SK-N-SH treated with all-trans-retinoic acid at 6 μM for 48 hours (cell line): ENCODE results near the gene TRAP1.

Experiments used
- ARNTL ChIP-seq: fragments of 450-650 bp; formaldehyde crosslinking; IDR thresholded peaks from 2 replicates; pipeline ENCODE4 v1.5.0; 2020; ENCODE audit warnings: low read depth, mild to moderate bottlenecking, moderate library complexity, borderline replicate concordance
- BACH2 ChIP-seq: fragments of 250-450 bp; sonication (Bioruptor Pico); IDR thresholded peaks from 2 replicates; pipeline ENCODE4 v1.9.0; 2021; ENCODE audit warnings: mild to moderate bottlenecking, borderline replicate concordance
- CSDC2 ChIP-seq: fragments of 250-450 bp; sonication (Bioruptor Pico); IDR thresholded peaks from 2 replicates; pipeline ENCODE4 v1.5.0; 2020; ENCODE audit warnings: mild to moderate bottlenecking, moderate library complexity
- PATZ1 ChIP-seq: fragments of 250-450 bp; sonication (Bioruptor Pico); IDR thresholded peaks from 2 replicates; pipeline ENCODE4 v1.8.0; 2020; ENCODE audit warnings: mild to moderate bottlenecking, moderate library complexity, borderline replicate concordance
- POU6F1 ChIP-seq: fragments of 250-450 bp; sonication (Bioruptor Pico); IDR thresholded peaks from 2 replicates; pipeline ENCODE4 v1.8.0; 2021; ENCODE audit warnings: low read depth, mild to moderate bottlenecking, moderate library complexity, borderline replicate concordance
- RARB ChIP-seq: fragments of 250-450 bp; sonication (Bioruptor Pico); IDR thresholded peaks from 2 replicates; pipeline ENCODE4 v1.8.0; 2021; ENCODE audit warnings: mild to moderate bottlenecking, moderate library complexity
- TOX ChIP-seq: fragments of 250-450 bp; sonication (Bioruptor Pico); IDR thresholded peaks from 2 replicates; pipeline ENCODE4 v1.8.0; 2021; ENCODE audit warnings: mild to moderate bottlenecking, moderate library complexity, borderline replicate concordance
- ZC3H10 ChIP-seq: fragments of 250-450 bp; sonication (Bioruptor Pico); IDR thresholded peaks from 2 replicates; pipeline ENCODE4 v1.5.1; 2021; ENCODE audit warnings: mild to moderate bottlenecking, moderate library complexity
- ZFP3 ChIP-seq: fragments of 250-450 bp; sonication (Bioruptor Pico); IDR thresholded peaks from 2 replicates; pipeline ENCODE4 v1.5.0; 2020; ENCODE audit warnings: mild to moderate bottlenecking, moderate library complexity
- ZFP30 ChIP-seq: fragments of 450-650 bp; formaldehyde crosslinking; IDR thresholded peaks from 2 replicates; pipeline ENCODE4 v1.5.0; 2022; ENCODE audit warnings: mild to moderate bottlenecking, moderate library complexity
- ZNF565 ChIP-seq: fragments of 450-650 bp; formaldehyde crosslinking; conservative IDR thresholded peaks from 2 replicates; pipeline ENCODE4 v1.5.0; 2020; ENCODE audit warnings: low read depth, mild to moderate bottlenecking, moderate library complexity
- ZNF8 ChIP-seq: fragments of 450-650 bp; formaldehyde crosslinking; IDR thresholded peaks from 2 replicates; pipeline ENCODE4 v1.5.0; 2020; ENCODE audit warnings: mild to moderate bottlenecking, moderate library complexity

- no peak for TF ChIP-seq BACH2
- TF ChIP-seq ZC3H10 (CRISPR knock-in tag): no peak
- no peak for TF ChIP-seq TOX (CRISPR knock-in tag)
- no peak for TF ChIP-seq PATZ1 (CRISPR knock-in tag)
- no peak for TF ChIP-seq RARB (CRISPR knock-in tag)
- TF ChIP-seq ARNTL (CRISPR knock-in tag): no peak
- no peak for TF ChIP-seq POU6F1 (CRISPR knock-in tag)
- no peak for TF ChIP-seq CSDC2 (CRISPR knock-in tag)
- TF ChIP-seq ZFP30: no peak
- no peak for TF ChIP-seq ZFP3
- no peak for TF ChIP-seq ZNF565 (CRISPR knock-in tag)
- no peak for TF ChIP-seq ZNF8 (CRISPR knock-in tag)
Measured at GRCh38 chr16:3668626-3669025, 48.7 kb downstream of the TRAP1 start.
